Glomerular endothelial cell (primary cell): ENCODE measurements around the gene MAP4K5. TPM values are rescaled to one million over a fixed set of nuclear protein-coding genes. Genes with fewer than 3 reads are reported as not detected.
"Not testable (repeated sequence)": the region's sequence is repeated elsewhere in the genome, so short reads cannot be mapped to it uniquely, and the experiment has no call there.

ENCODE experiments used
- DNase-seq: peaks from one replicate; pipeline ENCODE4 v3.0.0-alpha.2; 2011; ENCODE audit warnings: low read depth, low spot score; ENCODE audit errors: extremely low read depth
- total RNA-seq: library from RNA; depleted of rRNA; stranded (reverse); fragments of >200 nt; gene quantifications from 2 replicates; pipeline ENCODE4 v1.2.3, GENCODE V29; 2015

The MAP4K5 gene
- total RNA-seq = 113 and 155 TPM in 2 replicates

GRCh38 chr14:50532502-50533240, at the start of gene MAP4K5:
TSS of gene MAP4K5 (minus strand) at chr14:50532569. CDS start at chr14:50532049, 520 bp downstream.
- DNase-seq = no peak

- DNase-seq = no peak
Measured at GRCh38 chr14:50578433-50578832, 46.1 kb upstream of the MAP4K5 start.

GRCh38 chr14:50577982-50578381, 45.6 kb upstream of the MAP4K5 start:
- DNase-seq = no peak

GRCh38 chr14:50575769-50576168, 43.4 kb upstream of the MAP4K5 start:
- no peak for DNase-seq

GRCh38 chr14:50573862-50574261, 41.5 kb upstream of the MAP4K5 start:
- DNase-seq = no peak

- DNase-seq = no peak
Measured at GRCh38 chr14:50569714-50570274, 37.4 kb upstream of the MAP4K5 start.

GRCh38 chr14:50562841-50563240, 30.5 kb upstream of the MAP4K5 start:
- no peak for DNase-seq

GRCh38 chr14:50560931-50561285, 28.5 kb upstream of the MAP4K5 start:
- DNase-seq = no peak

GRCh38 chr14:50559990-50560930, 27.9 kb upstream of the MAP4K5 start, which contains the start of gene ATL1:
TSS of gene ATL1 (plus strand) at chr14:50560145. CDS start at chr14:50560266, 121 bp downstream.
- no peak for DNase-seq

GRCh38 chr14:50552796-50553195, 20.4 kb upstream of the MAP4K5 start:
- DNase-seq = not testable (repeated sequence)

- no peak for DNase-seq
Measured at GRCh38 chr14:50551877-50552276, 19.5 kb upstream of the MAP4K5 start.

GRCh38 chr14:50550294-50550693, 17.9 kb upstream of the MAP4K5 start:
- no peak for DNase-seq

- no peak for DNase-seq
Measured at GRCh38 chr14:50545618-50546017, 13.2 kb upstream of the MAP4K5 start.

- DNase-seq = no peak
Measured at GRCh38 chr14:50544911-50545310, 12.5 kb upstream of the MAP4K5 start.

- DNase-seq = no peak
Measured at GRCh38 chr14:50542941-50543418, 10.6 kb upstream of the MAP4K5 start.

- no peak for DNase-seq
Measured at GRCh38 chr14:50541159-50541567, 8.8 kb upstream of the MAP4K5 start.

GRCh38 chr14:50539051-50539450, 6.7 kb upstream of the MAP4K5 start:
- no peak for DNase-seq

GRCh38 chr14:50538034-50538433, 5.7 kb upstream of the MAP4K5 start:
- DNase-seq = not testable (repeated sequence)

GRCh38 chr14:50534997-50535396, 2.6 kb upstream of the MAP4K5 start:
- no peak for DNase-seq

GRCh38 chr14:50534416-50534815, 2.0 kb upstream of the MAP4K5 start:
- no peak for DNase-seq

GRCh38 chr14:50533806-50534205, 1.4 kb upstream of the MAP4K5 start:
- no peak for DNase-seq
